A204.1 (cell line): ENCODE data around the gene PTCSC3.
"Not testable (repeated sequence)": the region's sequence is repeated elsewhere in the genome, so short reads cannot be mapped to it uniquely, and the experiment has no call there.

Source experiments
- FAIRE-seq: peaks from 2 replicates; lab custom pipeline; 2012; peaks lifted over from hg19 to GRCh38; lab: Jason Lieb, UNC

PTCSC3 gene

DNA sequence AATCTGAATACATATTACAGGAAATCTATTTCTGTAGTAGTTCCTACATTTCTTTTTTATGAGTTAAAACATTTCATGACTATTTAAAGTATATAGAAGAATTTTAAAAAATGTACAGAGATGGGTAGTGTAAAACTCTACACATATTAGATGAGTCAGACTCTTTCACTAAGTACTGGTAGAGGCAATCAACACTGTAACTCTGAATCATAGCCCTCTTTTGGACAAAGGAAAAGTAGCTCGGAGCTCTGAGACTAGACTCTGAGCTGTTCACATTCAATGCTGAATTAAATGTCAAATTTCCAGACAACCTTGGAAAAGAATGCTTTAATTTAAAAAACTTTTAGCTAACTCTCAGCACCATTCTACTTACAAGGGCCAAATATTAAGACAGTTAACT, 3.4 kb downstream of the PTCSC3 start:
- no peak for FAIRE-seq

DNA sequence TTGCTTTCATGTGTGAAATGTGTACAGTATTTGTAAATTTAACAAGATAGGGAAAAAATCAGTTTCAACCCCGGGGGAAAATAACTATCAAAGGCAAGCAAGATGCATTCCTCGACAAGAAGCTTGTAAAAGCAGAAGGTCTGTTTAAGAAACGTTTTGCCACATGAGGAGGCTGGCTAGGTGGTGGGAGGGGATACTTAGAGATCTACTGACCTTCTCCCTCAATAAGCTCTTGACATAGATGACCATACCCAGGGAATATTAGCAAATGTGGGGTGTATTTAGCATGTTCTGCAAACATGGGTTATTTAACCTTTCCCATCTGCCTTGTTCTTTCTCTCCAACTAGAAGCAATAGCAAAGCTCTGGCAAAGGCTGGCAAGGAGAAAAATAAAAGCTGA, 4.9 kb downstream of the PTCSC3 start:
- no peak for FAIRE-seq

- no peak for FAIRE-seq
Measured at GRCh38 chr14:36167431-36167830, 9.1 kb downstream of the PTCSC3 start.

DNA sequence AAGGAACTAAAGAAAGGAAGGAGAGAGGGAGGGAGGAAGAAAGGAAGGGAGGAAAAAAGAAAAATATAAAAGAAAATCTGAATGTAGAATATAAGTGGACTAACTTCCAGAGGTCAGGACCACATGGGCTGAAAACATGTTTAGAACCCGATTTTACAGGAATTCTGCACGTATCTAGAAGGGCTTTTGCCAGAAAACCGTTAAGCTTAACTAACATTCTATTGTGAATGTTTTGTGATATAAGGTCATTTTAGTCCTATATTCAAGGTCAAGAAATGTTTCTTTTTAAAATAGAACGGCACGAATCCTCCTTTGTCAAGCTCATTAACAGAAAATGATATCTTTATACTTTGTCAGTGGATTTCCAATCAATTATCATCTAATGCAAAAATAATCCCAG, 13.1 kb downstream of the PTCSC3 start:
- FAIRE-seq: no peak

DNA sequence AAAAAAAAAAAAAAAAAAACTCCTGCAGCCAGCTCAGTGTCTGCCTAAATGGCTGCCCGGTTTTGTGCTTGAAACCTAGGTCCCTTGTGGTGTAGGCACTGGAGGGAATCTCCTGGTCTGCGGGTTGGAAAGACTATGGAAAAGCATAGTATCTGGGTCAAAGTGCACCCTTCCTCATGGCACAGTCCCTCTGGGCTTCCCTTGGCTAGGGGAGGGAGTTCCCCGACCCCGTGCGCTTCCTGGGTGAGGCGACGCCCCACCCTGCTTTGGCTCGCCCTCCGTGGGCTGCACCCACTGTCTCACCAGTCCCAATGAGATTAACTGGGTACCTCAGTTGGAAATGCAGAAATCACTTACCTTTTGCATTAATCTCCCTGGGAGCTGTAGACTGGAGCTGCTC, 14.3 kb downstream of the PTCSC3 start:
- FAIRE-seq: no peak

GRCh38 chr14:36161776-36162175, 14.7 kb downstream of the PTCSC3 start:
- no peak for FAIRE-seq

DNA sequence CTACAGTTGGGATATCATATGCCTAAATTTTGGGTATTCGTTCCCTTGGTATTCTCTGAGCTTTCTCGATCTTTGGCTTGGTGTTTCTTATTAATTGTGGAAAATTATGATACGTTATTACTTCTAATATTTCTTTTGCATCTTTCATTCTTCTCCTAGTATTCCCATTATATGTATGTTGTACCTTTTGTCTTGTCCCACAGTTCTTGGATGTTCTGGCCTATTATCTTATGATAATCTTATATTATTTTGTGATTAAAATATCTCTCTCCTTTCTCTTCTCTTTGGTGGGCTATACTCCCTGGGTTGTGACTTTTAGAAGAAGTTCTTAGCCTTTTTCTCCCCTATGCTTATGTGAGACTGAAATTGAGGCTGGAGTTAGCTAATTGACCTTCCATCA, 25.2 kb downstream of the PTCSC3 start:
- no peak for FAIRE-seq

DNA sequence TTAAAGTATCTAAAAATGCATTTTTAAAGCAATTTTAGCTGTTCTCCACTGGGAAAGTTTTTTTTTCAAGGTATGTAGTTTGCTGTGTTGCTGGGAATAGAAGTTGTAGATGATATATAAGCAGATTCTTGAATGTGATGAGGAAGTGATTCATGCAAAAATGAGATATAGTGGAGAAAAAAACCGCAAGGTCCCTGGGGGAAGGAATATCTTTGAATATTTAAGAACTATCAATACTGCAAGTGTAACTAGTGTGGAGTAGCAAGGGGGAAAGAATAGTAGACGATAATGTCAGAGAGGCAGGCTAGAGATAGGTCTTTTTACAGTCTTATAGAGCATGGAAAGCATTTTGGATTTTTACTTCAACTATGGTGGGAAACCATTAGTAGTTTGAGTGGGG, 42.5 kb downstream of the PTCSC3 start:
- FAIRE-seq: no peak

- FAIRE-seq: no peak
Measured at GRCh38 chr14:36132826-36133225, 43.7 kb downstream of the PTCSC3 start.

DNA sequence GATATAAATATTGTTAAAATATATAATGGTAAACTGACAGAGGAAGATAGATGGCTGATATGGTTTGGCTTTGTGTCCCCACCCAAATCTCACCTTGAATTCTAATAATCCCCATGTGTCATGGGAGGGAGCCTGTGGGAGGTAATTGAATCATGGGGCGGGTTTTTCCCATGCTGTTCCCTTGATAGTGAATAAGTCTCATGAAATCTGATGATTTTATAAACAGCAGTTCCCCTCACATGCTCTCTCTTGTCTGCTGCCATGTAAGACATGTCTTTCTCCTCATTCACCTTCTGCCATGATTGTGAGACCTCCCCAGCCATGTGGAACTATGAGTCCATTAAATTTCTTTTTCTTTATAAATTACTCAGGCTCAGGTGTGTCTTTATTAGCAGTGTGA, 46.3 kb downstream of the PTCSC3 start:
- no peak for FAIRE-seq

DNA sequence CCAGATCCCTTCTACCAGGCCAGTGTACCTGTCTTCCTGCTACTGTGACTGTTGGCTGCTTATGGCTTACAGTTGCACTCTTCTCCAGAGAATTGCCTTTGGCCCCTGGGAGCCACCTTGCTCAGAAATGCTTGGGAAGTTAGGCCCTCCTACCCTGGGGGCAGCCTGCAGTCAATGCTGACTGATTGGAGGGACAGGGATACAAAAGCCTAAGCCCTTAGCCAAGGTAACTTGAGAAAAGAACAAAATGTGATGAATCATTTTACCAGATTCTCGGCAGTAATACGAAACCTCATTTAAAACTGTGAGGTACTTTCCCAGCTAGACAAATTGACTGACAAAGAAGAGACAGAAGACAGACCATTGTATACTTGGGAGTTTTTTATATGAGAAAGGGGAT, 47.3 kb downstream of the PTCSC3 start:
- FAIRE-seq: no peak

DNA sequence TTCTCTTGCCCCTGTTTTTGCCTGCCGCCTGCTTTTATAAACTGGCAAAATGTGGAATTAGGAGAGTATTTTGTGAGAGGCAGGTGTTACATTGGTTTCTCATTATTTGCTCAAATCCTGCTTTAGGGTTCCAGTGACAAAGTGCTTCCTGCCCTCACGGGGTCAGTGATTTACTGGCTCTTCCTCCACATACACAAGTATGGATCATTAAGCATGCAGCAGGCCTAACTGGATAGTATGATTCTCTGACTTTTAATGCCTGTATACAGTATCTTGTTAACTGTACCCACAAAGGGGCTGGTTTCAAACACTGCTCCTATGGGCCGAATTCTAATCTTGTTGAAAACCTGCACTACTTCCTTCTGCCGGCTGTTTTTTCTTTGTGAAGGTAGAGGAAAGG, 63.2 kb downstream of the PTCSC3 start:
- FAIRE-seq: no peak

GRCh38 chr14:36111822-36112583, 64.5 kb downstream of the PTCSC3 start:
- no peak for FAIRE-seq

- no peak for FAIRE-seq
Measured at GRCh38 chr14:36105401-36105800, 71.1 kb downstream of the PTCSC3 start.

- not testable (repeated sequence) for FAIRE-seq
Measured at GRCh38 chr14:36104258-36104657, 72.3 kb downstream of the PTCSC3 start.

DNA sequence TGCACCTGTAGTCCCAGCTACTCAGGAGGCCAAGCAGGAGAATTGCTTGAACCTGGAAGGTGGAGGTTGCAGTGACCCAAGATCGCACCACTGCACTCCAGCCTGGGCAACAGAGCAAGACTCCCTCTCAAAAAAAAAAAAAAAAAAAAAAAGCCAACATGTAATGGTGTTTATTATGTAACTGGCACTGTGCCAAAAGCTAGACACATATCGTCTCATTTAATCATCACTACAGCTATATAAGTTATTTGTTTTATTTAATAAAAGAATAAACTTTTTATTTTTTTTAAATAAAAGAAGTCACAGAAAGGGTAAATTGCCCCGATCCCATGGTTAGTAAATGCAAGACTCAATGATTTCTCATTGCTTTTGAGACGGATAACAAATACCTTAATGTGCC, 76.9 kb downstream of the PTCSC3 start:
- FAIRE-seq: no peak

- no peak for FAIRE-seq
Measured at GRCh38 chr14:36097356-36097755, 79.2 kb downstream of the PTCSC3 start.

GRCh38 chr14:36096090-36096489, 80.4 kb downstream of the PTCSC3 start:
- no peak for FAIRE-seq

- FAIRE-seq: no peak
Measured at GRCh38 chr14:36094963-36095362, 81.6 kb downstream of the PTCSC3 start.

- FAIRE-seq: no peak
Measured at GRCh38 chr14:36091096-36091495, 85.4 kb downstream of the PTCSC3 start.

GRCh38 chr14:36087411-36087810, 89.1 kb downstream of the PTCSC3 start:
- FAIRE-seq: no peak

DNA sequence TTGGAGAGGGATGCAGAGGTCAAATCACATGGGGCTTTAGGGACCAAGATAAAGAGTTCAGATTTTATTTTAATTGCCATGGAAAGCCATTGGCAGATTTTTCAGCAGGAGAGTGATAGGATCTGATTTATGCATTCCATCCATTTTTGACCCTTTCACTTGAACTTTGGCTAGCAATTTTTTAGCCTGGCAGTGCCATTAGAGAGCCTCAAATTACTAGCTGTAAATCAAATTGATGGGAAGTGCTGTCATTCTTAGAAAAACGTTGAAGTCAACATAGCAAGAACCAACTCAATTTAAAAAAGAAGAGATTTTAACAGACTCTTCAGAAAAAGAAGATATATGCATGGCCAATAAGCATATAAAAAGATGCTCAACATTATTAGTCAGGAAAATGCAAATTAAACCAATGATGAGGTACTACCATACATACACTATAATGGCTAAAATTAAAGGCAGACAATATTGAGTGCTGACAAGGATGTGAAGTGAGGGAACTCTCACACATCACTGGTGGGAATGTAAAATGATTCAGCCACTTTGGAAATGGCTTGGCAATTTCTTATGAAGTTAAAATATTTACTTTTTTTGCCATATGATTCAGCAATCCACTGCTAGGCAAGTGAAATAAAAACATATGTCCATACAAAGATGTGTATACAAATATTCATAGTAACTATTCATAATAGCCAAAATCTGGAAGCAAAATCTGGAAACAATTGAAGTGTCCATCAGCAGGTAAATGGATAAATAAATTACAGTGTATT, 89.7 kb downstream of the PTCSC3 start:
- FAIRE-seq: no peak

DNA sequence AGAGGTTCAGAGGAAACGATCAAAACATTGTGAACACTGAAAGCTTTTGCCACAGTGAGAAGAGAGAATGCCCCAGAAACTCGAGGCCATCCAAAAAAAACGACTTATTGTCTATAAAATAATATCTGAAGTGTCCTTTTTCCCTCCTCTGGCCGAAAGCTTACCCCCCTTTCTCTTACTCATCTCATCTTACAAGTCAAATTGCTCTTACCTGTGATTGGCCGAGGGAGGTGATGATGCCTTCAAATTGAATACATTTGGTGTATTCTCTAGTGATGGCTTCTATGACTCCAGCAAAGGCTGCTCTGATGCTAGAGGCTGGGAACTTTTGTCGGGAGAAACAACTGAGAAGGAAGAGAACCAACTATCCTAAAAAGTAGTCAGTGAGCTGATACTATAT, 90.7 kb downstream of the PTCSC3 start:
- no peak for FAIRE-seq
